ENCODE data around the gene CCDC33. TPM values are rescaled to one million over a fixed set of nuclear protein-coding genes. Genes with fewer than 3 reads are reported as not detected.

Gene CCDC33
- total and polyA plus RNA-seq, 10 donors, result 0.08 TPM; not detected in 9

GRCh38 chr15:74201710-74202420, 34.3 kb upstream of the CCDC33 start:
- no peak for DNase-seq
- 49 to 69% (median 61%) methylated on average over 7 of the region's 7 CpGs for WGBS, 5 donors
- Histone ChIP-seq H3K9me3 (no peaks in the 10 kb centered on the region), H3K27ac (no peak overlapping the region), H3K4me1 (peaks cover 0 to 36% (median 12%) of the 10 kb centered on the region in 6 donors), H3K4me3 (no peak overlapping the region), H3K27me3 (replicated peaks in 1 of 7) (peaks cover 0 to 14% (median 0%) of the 10 kb centered on the region in 7 donors), H3K36me3 (no peaks in the 10 kb centered on the region)
- intact Hi-C loops (cut with DNase I; ENCODE audit: low total_unique reads), result no loop called here
- TF ChIP-seq POLR2AphosphoS5 (IDR thresholded peaks at IDR 0.05) (no peak), POLR2A (IDR thresholded peaks at IDR 0.05) (no peak), CTCF (IDR thresholded peaks at IDR 0.05 in 8 of 11, conservative IDR thresholded peaks at IDR 0.05 in 3 of 11) (no peak)

- no peak for DNase-seq
- no peak within 1 kb of the TSS for H3K27ac ChIP-seq
- 64 to 71% (median 68%) methylated on average over 26 of the region's 26 CpGs for WGBS, 5 donors
- TF ChIP-seq POLR2AphosphoS5 (IDR thresholded peaks at IDR 0.05) (no peak), CTCF (IDR thresholded peaks at IDR 0.05 in 8 of 11, conservative IDR thresholded peaks at IDR 0.05 in 3 of 11) (no peak), POLR2A (IDR thresholded peaks at IDR 0.05) (no peak)
- H3K36me3 ChIP-seq, result no peaks in the 10 kb centered on the region
- intact Hi-C loops (cut with DNase I; ENCODE audit: low total_unique reads), result no loop called here
- peaks cover 0 to 41% (median 11%) of the 10 kb centered on the region in 6 donors for H3K4me1 ChIP-seq
- no peak within 1 kb of the TSS for H3K4me3 ChIP-seq
- no peaks in the 10 kb centered on the region for H3K9me3 ChIP-seq
- peaks cover 0 to 14% (median 0%) of the 10 kb centered on the region in 7 donors for H3K27me3 ChIP-seq (replicated peaks in 1 of 7)
These were observed 33.4 kb upstream of the CCDC33 start, which contains the start of gene STRA6 for GRCh38 chr15:74202452-74203401. Gene STRA6 (minus strand): TSS chr15:74202787. CDS start chr15:74202267, 520 bp downstream.

- H3K4me3 ChIP-seq, result no peak overlapping the region
- intact Hi-C loops (cut with DNase I; ENCODE audit: low total_unique reads), result no loop called here
- DNase-seq, result no peak
- no peaks in the 10 kb centered on the region for H3K36me3 ChIP-seq
- H3K9me3 ChIP-seq, result no peaks in the 10 kb centered on the region
- no peak overlapping the region for H3K27ac ChIP-seq
- peaks cover 0 to 24% (median 0%) of the 10 kb centered on the region in 7 donors for H3K27me3 ChIP-seq (replicated peaks in 1 of 7)
- 63 to 74% (median 72%) methylated on average over 10 of the region's 10 CpGs for WGBS, 5 donors
- peaks cover 0 to 45% (median 13%) of the 10 kb centered on the region in 6 donors for H3K4me1 ChIP-seq
- TF ChIP-seq POLR2A (IDR thresholded peaks at IDR 0.05) (no peak), CTCF (IDR thresholded peaks at IDR 0.05 in 8 of 11, conservative IDR thresholded peaks at IDR 0.05 in 3 of 11) (no peak), POLR2AphosphoS5 (IDR thresholded peaks at IDR 0.05) (no peak)
These were observed 32.2 kb upstream of the CCDC33 start for GRCh38 chr15:74203914-74204431.

Measured in spleen (tissue), 11 donors.